Testis (tissue), 3 donors: ENCODE measurements around the gene COL13A1. TPM values are rescaled to one million over a fixed set of nuclear protein-coding genes. Genes with fewer than 3 reads are reported as not detected.

Experiments used
- DNase-seq: peaks from one replicate; pipeline ENCODE4 v3.0.0-alpha.2; 2019
- H3K27ac ChIP-seq, 2 donors: fragments of 200-600 bp; sonication (generic); one replicate each; pipeline ENCODE4 v1.5.1; 2019
- H3K27me3 ChIP-seq: fragments of 200-600 bp; sonication (generic); one replicate; pipeline ENCODE4 v1.5.1; 2019
- H3K36me3 ChIP-seq: fragments of 200-600 bp; sonication (generic); one replicate; pipeline ENCODE4 v1.5.1; 2017; ENCODE audit warnings: low read depth; ENCODE audit errors: missing control alignments
- H3K4me1 ChIP-seq: fragments of 200-600 bp; sonication (generic); one replicate; pipeline ENCODE4 v1.5.1; 2019
- H3K4me3 ChIP-seq, 2 donors: fragments of 200-600 bp; sonication (generic); one replicate each; pipeline ENCODE4 v1.5.1; 2017 to 2019
- H3K9me3 ChIP-seq: fragments of 200-600 bp; sonication (generic); one replicate; pipeline ENCODE4 v1.5.1; 2017
- CTCF ChIP-seq, 3 experiments: fragments of 450-650 bp in 2 of 3; fragments of 200-600 bp in 1 of 3; sonication (generic) in 1 of 3; IDR thresholded peaks; one replicate each; pipeline ENCODE4 v1.5.1; 2016 to 2019; ENCODE audit warnings: antibody characterized with exemption in 3 of 3, mild to moderate bottlenecking in 2 of 3, moderate library complexity in 1 of 3
- POLR2A ChIP-seq: fragments of 450-650 bp; IDR thresholded peaks from one replicate; pipeline ENCODE4 v1.6.1; 2017; ENCODE audit warnings: antibody characterized with exemption, mild to moderate bottlenecking, moderate library complexity
- WGBS, 2 donors: methylation state at CpG; one replicate each; pipeline ENCODE4 v1.1.5; 2018; 5-methylcytosine and 5-hydroxymethylcytosine counted together
- intact Hi-C: fragments of 100-400 bp; cut with DNase I; formaldehyde crosslinking; loops from one replicate; pipeline ENCODE4 v1.15.1; 2023; ENCODE audit warnings: low total_unique reads
- polyA plus RNA-seq: library from polyadenylated mRNA; stranded (reverse); fragments of 350-450 nt; fragmentation: Illumina TruSeq; extraction: RNeasy Lipid Tissue Mini Kit (QIAGEN cat#74804); gene quantifications from one replicate; pipeline ENCODE4 v1.2.3, GENCODE V29; 2014; ENCODE audit warnings: low read depth, low replicate concordance; ENCODE audit not compliant: insufficient read depth
- total RNA-seq, 2 donors: library from RNA; depleted of rRNA; stranded (reverse); fragments of >200 nt; gene quantifications; one replicate each; pipeline ENCODE4 v1.2.3, GENCODE V29; 2016

Gene COL13A1
- total and polyA plus RNA-seq, 3 donors from 2014 or later: 0.94 to 2.5 (median 1.5) TPM

DNA sequence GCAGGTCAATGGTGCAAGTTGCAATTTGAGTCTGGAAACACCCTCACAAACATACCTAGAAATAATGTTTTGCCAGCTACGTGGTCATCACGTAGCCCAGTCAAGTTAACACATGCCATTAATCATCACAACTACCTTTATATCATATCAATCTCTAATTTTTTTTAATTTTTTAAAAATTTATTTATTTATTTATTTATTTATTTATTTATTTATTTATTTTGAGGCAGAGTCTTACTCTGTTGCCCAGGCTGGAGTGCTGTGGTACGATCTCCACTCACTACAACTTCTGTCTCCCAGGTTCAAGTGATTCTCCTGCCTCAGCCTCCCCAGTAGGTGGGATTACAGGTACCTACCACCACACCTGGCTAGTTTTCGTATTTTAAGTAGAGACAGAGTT lies 198.6 kb downstream of the COL13A1 start:
- no peak for DNase-seq
- Histone ChIP-seq H3K4me1 (no peaks in the 10 kb centered on the region), H3K27me3 (no peaks in the 10 kb centered on the region), H3K27ac (no peak overlapping the region), H3K4me3 (no peak overlapping the region), H3K9me3 (no peaks in the 10 kb centered on the region), H3K36me3 (no peaks in the 10 kb centered on the region)
- TF ChIP-seq CTCF (IDR thresholded peaks at IDR 0.05): no peak
- no peak for TF ChIP-seq POLR2A
- intact Hi-C loops: no loop called here
- 91 to 96% methylated on average over 4 of the region's 4 CpGs for WGBS, 2 donors

DNA sequence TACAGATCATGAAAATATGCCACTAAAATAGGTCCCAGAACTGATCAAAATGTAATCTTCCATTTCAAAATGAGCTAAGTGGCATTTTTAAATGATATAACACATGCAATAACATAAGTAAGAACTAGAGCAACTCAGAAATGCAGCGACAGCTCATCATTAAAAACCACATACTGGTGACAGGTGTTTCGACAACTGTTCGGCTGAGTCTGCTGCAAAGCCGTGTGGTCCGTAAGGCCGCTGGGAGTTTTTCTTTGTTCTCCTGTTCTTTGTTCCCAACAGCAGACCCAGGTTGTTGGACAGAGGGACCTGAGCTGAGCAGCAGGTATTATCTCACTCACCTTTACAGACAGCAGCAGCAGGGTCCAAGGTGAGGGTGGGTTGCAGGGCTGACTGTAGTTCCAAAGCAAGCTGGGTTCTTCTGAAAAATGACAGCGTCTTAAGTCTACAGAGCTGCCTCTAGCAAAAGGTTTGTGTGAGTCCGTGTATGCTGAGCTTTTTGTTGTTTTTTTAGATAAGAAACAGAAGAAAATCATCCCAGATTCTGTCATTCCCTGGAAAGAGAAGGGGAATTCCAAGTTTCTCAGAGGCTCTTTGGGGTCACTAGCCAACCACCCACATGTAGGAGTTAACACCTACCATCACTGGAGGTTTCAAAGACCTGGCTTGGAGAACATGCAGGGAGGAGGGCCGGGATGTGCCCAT lies 205.6 kb downstream of the COL13A1 start:
- H3K27me3 ChIP-seq: no peaks in the 10 kb centered on the region
- no peaks in the 10 kb centered on the region for H3K9me3 ChIP-seq
- no peaks in the 10 kb centered on the region for H3K36me3 ChIP-seq
- intact Hi-C loops: no loop called here
- TF ChIP-seq POLR2A (no peak), CTCF (IDR thresholded peaks at IDR 0.05) (no peak)
- H3K4me3 ChIP-seq: no peak overlapping the region
- no peak overlapping the region for H3K27ac ChIP-seq
- 79 to 82% methylated on average over 9 of the region's 9 CpGs for WGBS, 2 donors
- no peak for DNase-seq
- no peaks in the 10 kb centered on the region for H3K4me1 ChIP-seq

Other genes with a start within 250 kb of the COL13A1 start
- not detected for gene NEUROG3, start 228.5 kb upstream of the COL13A1 start, total RNA-seq
- gene NEUROG3, start 228.5 kb upstream of the COL13A1 start, polyA plus RNA-seq: not detected
- 10 to 100 TPM; 11.6 to 17.6 TPM for gene FAM241B, start 171.7 kb upstream of the COL13A1 start, total RNA-seq
- 22.8 TPM for gene FAM241B, start 171.7 kb upstream of the COL13A1 start, polyA plus RNA-seq